NCI-H2081 (cell line): ENCODE measurements around the gene ZBTB47.

Experiments used
- DNase-seq, 2 experiments: peaks; one replicate each; lab custom pipeline; 2025; lab: John Stamatoyannopoulos, UW

ZBTB47 gene

DNA sequence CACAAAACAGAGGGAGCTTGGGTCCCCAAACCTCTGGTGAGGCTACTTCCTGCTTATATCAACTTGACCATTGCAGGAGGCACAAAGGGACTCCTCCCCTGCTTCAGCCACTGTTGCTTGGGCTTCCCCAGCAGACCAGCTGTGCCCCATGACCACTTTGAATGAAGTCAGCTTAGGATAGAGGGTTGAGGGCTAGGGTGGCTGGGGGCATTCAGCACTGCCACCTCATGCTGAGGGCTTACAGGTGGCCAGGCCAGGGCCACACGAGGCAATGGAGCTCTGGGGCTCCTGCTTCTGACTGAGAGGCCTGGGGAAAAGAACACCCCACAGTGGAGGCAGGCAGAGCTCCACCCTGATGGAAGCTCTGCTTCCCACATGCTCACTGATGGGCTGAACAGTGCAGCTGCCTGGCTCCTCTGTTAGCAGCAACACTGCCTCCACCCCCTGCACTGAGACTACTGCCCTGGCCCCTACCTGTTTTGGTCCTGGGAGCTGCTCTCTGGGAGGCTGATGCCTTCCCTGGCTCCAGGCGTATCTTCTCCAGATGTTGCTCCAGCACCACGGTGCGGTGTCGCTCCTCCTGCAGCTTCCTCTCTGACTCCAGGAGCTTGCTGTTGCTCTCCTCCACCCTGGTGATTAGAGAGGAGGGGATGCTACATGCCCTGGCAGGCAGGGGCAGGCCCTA is 59.3 kb downstream of the ZBTB47 start:
- DNase-seq: no peak

DNA sequence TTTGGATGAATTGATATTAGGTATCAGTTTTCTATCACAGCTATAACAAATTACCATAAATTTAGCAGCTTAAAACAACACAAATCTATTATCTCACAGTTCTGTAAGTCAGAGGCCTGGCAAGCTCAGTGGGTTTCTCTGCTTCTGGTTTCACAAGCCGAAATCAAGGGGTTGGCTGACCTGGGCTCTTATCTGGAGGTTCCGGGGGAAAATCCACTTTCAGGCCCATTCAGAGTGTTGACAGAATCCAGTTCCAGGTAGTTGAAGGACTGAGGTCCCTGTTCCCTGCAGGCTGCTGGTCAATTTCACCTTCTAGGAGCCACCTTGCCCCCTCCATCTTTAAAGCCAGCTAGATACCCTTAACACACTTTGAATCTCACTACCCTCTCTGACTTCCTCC is 60.2 kb downstream of the ZBTB47 start:
- DNase-seq: no peak

DNA sequence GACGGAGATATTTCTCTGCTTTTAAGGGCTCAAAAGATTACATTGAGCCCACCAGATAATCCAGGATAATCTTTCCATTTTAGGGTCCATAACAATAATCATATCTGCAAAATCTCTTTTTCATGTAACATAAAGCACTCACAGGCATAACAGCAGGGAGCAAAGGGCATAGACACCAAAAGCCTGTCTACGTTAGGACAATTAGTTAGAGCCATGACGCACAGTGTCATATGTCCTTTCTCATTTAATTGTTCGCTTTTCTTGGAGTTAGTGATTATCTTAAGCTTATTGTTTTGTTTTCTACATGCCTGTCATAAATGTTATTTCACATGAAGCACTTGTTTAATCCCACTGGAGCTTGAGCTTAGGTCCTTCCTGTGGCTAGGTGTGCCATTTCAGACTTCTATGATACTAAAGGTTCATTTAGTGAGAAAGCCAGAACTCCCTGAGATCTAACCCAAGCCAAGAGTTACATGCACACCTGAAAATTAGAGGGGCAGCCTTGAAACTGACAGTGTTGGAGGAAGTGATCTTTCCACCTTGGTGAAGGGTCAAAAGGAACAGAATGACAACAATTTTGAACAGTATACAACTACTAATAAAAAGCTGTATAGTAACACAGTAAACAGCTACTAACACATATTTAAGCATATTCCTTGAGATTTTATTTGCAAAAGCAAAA is 60.8 kb downstream of the ZBTB47 start:
- DNase-seq: no peak
